NOMO-1 treated with DMSO at 0.1 percent for 48 hours (cell line): ENCODE results near the gene PBX1.

Source experiments
- DNase-seq: peaks from one replicate; lab custom pipeline; 2025; ENCODE audit not compliant: unreplicated experiment; lab: John Stamatoyannopoulos, UW

Gene PBX1

GRCh38 chr1:164693564-164694359, 134.8 kb downstream of the PBX1 start:
- peak; percentile 54 for DNase-seq

DNA sequence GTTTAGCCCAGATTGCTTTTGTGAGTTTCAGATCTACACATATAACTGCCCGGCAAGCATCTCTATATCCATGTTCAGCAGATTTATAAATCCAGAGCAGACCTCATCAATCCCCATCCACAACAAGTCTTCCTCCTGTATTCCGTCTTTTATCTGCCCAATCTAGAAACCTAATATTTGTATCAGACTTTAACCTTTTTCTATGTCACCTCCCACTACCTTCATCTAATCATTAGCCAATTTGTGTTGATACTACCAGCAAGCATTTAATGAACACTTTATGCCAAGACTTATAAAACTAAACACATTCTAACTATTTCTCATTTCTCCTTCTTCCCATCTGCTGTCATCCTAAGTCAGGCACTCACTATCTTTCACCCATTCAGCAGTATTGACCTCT, 135.5 kb downstream of the PBX1 start:
- no peak for DNase-seq

GRCh38 chr1:164695956-164696665, 137.1 kb downstream of the PBX1 start:
- DNase-seq, result no peak

DNA sequence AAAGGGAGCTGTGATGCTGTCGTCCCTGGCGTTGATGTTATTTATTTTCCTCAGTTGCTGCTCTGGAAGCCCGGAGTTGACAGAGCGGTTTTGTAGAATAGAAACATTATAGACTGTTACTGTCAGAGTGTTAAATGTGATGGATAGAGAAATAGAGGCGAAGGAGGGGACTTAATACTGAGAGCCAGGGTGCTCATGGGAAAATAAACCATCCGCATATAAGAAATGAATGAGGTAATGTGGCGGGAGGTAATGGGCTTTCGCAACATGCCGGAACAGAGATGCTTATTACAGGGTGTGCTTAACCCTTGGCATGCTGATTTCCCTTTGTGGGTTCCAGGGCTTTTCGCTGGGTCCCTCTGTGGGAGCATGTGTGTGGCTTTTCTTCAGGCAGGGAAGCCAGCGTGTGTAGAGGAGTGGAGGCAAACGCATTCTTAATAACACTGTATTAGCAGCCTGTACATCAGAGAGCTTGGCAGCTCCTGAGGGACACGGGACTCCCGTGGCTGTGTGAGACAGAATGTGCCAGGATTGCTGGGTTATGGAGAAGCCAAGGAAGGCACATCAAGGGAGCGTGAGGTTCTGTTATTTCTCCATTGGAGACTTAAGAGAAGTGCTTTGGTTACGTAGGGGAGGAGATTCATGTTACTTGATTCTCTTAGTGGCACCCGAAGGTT, 141.0 kb downstream of the PBX1 start:
- no peak for DNase-seq

DNA sequence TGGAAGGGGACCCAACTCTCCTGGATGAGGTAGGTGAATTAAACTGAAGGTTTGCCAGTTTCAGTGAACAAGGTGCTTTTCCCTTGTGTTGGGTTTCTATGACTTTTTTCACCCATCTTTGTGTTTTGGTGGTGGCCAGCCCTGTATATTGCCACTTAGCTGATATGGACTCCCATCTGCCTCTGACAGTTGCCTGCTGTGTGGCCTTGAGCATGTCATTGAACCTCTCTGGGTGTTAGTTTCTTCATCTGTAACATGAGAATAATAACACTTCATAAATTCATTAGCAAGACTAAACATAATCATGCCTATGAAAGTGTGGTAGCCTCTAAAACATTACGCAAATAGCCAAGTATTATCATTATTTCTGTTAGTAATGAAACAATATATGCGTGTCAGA, 141.7 kb downstream of the PBX1 start:
- DNase-seq, result no peak

GRCh38 chr1:164701189-164701761, 142.3 kb downstream of the PBX1 start:
- no peak for DNase-seq

DNA sequence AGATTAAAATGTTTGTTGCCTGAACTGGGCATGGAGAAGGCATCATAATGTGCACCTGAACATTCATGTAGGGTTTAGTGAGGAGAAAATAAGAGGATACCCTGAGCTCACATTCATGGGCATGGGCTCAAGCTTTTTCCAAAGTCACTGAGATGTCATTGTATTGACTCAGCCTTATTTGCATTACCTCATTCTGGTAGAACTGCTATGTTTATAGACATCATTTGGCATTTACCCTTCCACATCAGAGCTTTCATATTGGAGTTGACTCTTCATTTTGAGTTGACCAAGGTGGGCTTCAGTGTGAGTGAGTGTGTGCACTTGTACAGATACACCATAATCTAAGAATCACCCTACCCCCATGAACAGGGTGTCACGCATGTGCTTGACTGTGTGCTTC, 143.2 kb downstream of the PBX1 start:
- no peak for DNase-seq

DNA sequence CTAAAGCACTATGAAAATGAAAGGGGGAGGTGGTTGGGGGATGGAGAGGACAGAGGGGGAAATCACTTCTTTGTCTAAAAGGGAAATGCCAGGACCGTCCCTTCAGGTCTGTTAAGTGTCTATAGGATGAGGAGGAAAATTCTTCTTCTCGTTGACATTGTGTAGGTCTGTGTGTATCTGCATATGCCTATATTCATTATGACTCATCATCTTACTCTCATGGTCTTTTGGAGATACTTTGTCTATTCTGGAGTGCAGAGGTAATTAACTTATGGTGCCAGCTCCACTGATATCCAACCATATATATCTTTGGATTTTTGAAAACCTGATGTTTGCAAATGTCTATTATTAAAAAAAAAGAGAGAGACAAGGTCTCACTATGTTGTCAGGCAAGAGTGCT, 143.7 kb downstream of the PBX1 start:
- no peak for DNase-seq

DNA sequence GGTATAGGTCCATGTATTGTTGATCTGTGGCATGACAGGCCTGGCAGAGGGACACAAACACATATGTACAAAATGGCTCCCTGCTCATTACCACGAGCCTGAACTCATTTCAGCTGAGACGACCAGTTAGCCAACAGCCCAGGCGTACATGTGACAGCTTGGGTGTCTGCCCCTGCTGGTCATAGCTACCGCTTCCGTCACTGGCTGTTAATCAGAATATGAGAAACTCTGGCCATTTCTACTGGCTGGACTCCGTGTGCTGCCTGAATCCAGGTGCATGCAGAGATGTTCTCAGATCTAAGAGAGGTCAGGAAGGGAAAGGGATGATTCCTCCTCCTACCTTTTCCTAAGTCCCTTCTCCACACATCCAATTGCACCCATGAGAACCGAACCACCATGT, 144.5 kb downstream of the PBX1 start:
- no peak for DNase-seq

- no peak for DNase-seq
Measured at GRCh38 chr1:164703960-164704411, 145.0 kb downstream of the PBX1 start.

- no peak for DNase-seq
Measured at GRCh38 chr1:164704954-164705353, 146.0 kb downstream of the PBX1 start.

DNA sequence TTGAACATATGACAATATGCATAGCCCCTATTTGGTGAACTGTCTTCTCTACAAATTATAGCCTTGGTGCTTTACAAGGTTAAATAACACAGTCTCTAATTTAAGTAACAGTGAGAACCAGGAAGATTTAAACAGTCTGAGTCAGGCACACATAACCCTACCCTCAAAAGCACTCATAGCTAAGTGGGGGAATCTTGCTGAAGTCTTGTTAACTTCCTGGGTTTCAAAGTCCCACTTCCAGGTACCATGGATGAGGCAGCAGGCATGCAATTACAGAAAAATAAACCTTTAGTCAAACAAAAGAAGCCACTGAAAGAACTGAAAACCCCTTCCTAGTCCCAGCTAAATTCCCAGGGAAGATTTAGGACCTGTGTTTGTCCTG, 147.6 kb downstream of the PBX1 start:
- no peak for DNase-seq

- no peak for DNase-seq
Measured at GRCh38 chr1:164707868-164708331, 148.9 kb downstream of the PBX1 start.

GRCh38 chr1:164708596-164708995, 149.6 kb downstream of the PBX1 start:
- no peak for DNase-seq

DNA sequence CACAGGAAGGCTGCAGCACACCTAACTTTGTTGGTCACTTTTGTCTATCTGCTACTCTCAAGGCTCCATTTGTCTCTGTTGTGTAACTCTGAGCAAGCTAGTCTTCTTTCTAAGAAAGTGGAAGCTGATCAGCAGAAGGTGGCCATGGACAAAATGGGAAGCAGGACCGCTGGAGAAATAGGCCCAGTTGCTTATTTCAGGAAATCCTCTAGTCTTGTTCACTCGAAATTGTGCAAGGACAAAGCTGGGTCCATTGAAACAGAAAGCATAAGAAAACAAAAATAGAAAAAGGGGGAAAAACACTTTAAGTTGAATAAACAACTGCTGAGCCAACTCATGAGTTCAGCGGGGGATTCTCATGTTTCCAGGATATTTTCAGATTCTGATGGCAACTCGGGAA, 150.1 kb downstream of the PBX1 start:
- peak; percentile 44 for DNase-seq

GRCh38 chr1:164709541-164710278, 150.7 kb downstream of the PBX1 start:
- DNase-seq, result no peak

GRCh38 chr1:164712131-164713036, 153.4 kb downstream of the PBX1 start:
- DNase-seq, result no peak

DNA sequence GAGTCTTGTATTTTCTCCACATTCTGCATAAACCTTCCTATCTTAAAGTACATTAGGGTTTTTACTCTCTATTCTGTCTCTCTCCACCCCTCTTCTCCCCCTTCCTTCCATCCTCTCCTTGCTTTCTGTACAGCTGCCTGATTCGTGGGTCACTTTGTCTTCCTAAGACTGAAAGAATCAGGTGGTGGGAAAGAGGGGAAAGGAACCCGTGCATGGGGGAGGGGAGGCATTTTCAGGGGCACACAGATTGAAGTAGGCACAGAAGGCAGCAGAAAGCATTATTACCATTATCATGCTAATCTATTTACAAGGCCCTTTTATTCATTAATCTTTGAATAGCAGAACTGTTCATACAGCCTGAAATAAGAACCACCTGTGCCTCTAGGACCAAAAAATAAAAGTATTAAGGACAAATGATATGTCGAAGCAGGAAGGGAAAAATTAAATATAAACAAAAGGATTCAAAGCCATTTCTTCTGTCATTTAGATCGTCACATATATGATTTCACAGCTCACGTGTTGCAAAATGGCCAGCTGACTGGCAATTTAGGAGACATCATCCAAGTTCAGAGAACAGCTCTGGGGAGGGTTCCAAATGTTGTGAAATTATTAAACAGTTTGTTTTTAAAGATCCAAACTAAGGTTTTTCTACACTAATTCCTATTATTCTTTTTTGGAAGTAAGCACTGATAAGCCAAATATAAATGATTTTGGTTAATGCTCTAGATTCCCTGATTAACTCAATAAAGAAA, 154.6 kb downstream of the PBX1 start:
- no peak for DNase-seq
